Fibroblast of lung (primary cell): ENCODE results near the gene VAMP2. TPM values are rescaled to one million over a fixed set of nuclear protein-coding genes. Genes with fewer than 3 reads are reported as not detected.

Experiments used
- DNase-seq, 2 donors: peaks; one replicate each; pipeline versions ENCODE4 v3.0.0 to v3.0.0-alpha.2; 2010; ENCODE audit warnings: low read depth in 2 of 2
- H2AFZ ChIP-seq: 2 replicates; pipeline ENCODE4 v1.5.1; 2012; ENCODE audit warnings: low read length, control low read depth, inconsistent platforms
- H3K27ac ChIP-seq: 2 replicates; pipeline ENCODE4 v1.5.1; 2011; ENCODE audit warnings: low read length, control low read depth; ENCODE audit not compliant: insufficient read depth
- H3K27me3 ChIP-seq: 2 replicates; pipeline ENCODE4 v1.5.1; 2011; ENCODE audit warnings: mild to moderate bottlenecking, low read length; ENCODE audit not compliant: control insufficient read depth, insufficient read depth
- H3K36me3 ChIP-seq: 2 replicates; pipeline ENCODE4 v1.5.1; 2011; ENCODE audit warnings: low read length; ENCODE audit not compliant: control insufficient read depth, insufficient read depth
- H3K4me1 ChIP-seq: 2 replicates; pipeline ENCODE4 v1.5.1; 2011; ENCODE audit warnings: low read length; ENCODE audit not compliant: control insufficient read depth, insufficient read depth; ENCODE audit errors: extremely low read depth
- H3K4me2 ChIP-seq: 2 replicates; pipeline ENCODE4 v1.5.1; 2011; ENCODE audit warnings: low read length, control low read depth; ENCODE audit not compliant: insufficient read depth; ENCODE audit errors: extremely low read depth
- H3K4me3 ChIP-seq, 4 experiments: fragments of 200-600 bp in 1 of 4; sonication (generic) in 1 of 4; replicated peaks in 1 of 4; 2 replicates each; pipeline ENCODE4 v1.5.1; 2011 to 2016; ENCODE audit warnings: low read length in 4 of 4, low read depth in 3 of 4, mild to moderate bottlenecking in 3 of 4, control low read depth in 2 of 4, inconsistent platforms in 1 of 4, mixed read lengths in 1 of 4; ENCODE audit not compliant: insufficient read depth in 1 of 4; ENCODE audit errors: control extremely low read depth in 1 of 4
- H3K79me2 ChIP-seq: 2 replicates; pipeline ENCODE4 v1.5.1; 2012; ENCODE audit warnings: mild to moderate bottlenecking, low read length, inconsistent platforms; ENCODE audit not compliant: control insufficient read depth, insufficient read depth
- H3K9ac ChIP-seq: 2 replicates; pipeline ENCODE4 v1.5.1; 2011; ENCODE audit warnings: mild to moderate bottlenecking, low read length, control low read depth; ENCODE audit not compliant: insufficient read depth
- H3K9me3 ChIP-seq: 2 replicates; pipeline ENCODE4 v1.5.1; 2012; ENCODE audit warnings: low read depth, low read length; ENCODE audit not compliant: control insufficient read depth, insufficient read depth
- H4K20me1 ChIP-seq: 2 replicates; pipeline ENCODE4 v1.5.1; 2011; ENCODE audit warnings: low read length; ENCODE audit not compliant: control insufficient read depth, insufficient read depth; ENCODE audit errors: extremely low read depth
- EZH2 ChIP-seq: IDR thresholded peaks from 2 replicates; pipeline ENCODE4 v1.5.1; 2012; ENCODE audit warnings: low read length, control low read depth, mild to moderate bottlenecking; ENCODE audit errors: missing control alignments
- polyA plus RNA-seq, 2 donors: library from polyadenylated mRNA; depleted of rRNA in 1 of 2; stranded (reverse) in 1 of 2; unstranded in 1 of 2; fragments of >200 nt; gene quantifications; 2 replicates each; pipeline ENCODE4 v1.2.1, GENCODE V29; 2011 to 2012; ENCODE audit warnings: missing spikeins in 1 of 2
- total RNA-seq: library from RNA; depleted of rRNA; stranded (reverse); fragments of >200 nt; gene quantifications from 2 replicates; pipeline ENCODE4 v1.2.1, GENCODE V29; 2014
- TF ChIP-seq, protein P1 (sequence below), 2 donors: IDR thresholded peaks in 1 of 2; conservative IDR thresholded peaks in 1 of 2; 1 replicate in 1 of 2; 2 replicates in 1 of 2; pipeline ENCODE4 v1.5.1; 2011 to 2012; ENCODE audit warnings: low read length in 2 of 2, control low read depth in 1 of 2, inconsistent platforms in 1 of 2, low read depth in 1 of 2, mild to moderate bottlenecking in 1 of 2

Gene VAMP2
- total and polyA plus RNA-seq, 2 donors (not counting 1 experiment from before 2014, with no cell fraction given) = 8.1 to 12.2 TPM

DNA sequence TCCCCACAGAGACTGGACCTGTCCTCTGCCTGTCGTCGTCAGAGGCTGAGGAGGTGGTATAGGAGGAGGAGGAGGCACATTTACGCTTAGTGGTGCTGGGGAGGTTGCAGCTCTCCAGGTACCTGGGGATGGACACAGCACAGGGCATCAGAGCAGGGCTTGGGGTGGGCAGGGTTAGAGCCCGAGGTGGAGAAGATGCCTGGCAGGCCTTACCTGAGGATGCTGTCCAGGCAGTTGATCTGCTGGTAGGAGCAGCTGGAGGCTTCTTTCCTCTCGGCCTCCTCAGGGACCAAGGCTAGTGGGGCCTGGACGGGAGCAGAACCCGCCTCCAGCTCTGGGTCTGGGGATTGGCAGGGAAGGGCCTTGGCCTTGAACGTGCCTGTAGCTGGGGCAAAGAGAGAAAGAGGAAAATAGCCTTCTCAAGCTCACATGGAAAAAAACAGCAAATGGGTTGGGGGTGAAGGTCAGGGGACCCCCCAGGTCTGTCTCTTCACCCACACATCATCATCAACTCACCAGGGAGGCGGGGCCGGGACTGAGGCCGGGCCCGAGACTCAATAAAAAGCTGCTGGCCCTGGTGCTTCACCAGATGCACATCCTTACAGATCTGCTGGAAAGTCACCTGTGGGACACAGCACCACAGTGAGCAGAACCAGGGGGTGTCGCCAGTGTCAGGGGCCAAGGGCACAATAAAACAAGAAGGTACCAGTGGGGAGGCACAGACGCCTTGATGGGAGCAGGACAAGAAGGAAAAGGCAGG lies 16.2 kb downstream of the VAMP2 start:
- no peak overlapping the region for H3K4me2 ChIP-seq
- H3K9ac ChIP-seq = no peak overlapping the region
- H3K27me3 ChIP-seq = no peaks in the 10 kb centered on the region
- DNase-seq = no peak
- TF ChIP-seq, protein P1, sequence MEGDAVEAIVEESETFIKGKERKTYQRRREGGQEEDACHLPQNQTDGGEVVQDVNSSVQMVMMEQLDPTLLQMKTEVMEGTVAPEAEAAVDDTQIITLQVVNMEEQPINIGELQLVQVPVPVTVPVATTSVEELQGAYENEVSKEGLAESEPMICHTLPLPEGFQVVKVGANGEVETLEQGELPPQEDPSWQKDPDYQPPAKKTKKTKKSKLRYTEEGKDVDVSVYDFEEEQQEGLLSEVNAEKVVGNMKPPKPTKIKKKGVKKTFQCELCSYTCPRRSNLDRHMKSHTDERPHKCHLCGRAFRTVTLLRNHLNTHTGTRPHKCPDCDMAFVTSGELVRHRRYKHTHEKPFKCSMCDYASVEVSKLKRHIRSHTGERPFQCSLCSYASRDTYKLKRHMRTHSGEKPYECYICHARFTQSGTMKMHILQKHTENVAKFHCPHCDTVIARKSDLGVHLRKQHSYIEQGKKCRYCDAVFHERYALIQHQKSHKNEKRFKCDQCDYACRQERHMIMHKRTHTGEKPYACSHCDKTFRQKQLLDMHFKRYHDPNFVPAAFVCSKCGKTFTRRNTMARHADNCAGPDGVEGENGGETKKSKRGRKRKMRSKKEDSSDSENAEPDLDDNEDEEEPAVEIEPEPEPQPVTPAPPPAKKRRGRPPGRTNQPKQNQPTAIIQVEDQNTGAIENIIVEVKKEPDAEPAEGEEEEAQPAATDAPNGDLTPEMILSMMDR (conservative IDR thresholded peaks at IDR 0.05 in 1 of 2, IDR thresholded peaks at IDR 0.05 in 1 of 2; ENCODE audit: low read depth in 1 of 2, low read length in 2 of 2) = no peak
- no peak for TF ChIP-seq EZH2
- H3K4me3 ChIP-seq = no peak overlapping the region
- peaks cover 3% of the 10 kb centered on the region for H3K4me1 ChIP-seq
- no peak overlapping the region for H3K27ac ChIP-seq
- no peaks in the 10 kb centered on the region for H4K20me1 ChIP-seq
- H3K36me3 ChIP-seq = peaks cover 38% of the 10 kb centered on the region
- H2AFZ ChIP-seq = no peak overlapping the region
- H3K9me3 ChIP-seq = no peaks in the 10 kb centered on the region
- H3K79me2 ChIP-seq = peaks cover 2% of the 10 kb centered on the region

DNA sequence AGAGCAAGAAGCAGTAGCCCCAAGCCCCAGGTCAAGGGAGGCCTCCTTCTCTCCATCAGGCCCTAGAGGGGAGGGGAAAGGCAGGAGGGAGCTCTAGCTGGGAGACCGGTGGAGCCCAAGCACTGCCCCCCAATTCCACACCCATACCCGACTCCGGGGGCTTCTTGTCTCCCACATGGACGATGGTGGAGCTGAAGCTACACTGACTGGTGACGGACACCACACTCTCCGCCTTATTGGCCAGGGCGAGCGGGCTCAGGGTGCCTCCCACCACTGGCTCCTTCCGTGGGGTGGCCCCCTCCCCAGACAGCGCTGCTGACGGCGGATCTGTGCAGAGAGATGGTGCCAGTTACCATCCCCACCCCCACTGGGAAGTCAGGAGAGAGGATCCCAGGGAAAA lies 16.9 kb downstream of the VAMP2 start:
- Histone ChIP-seq H3K9ac (no peak overlapping the region), H3K27ac (no peak overlapping the region), H4K20me1 (no peaks in the 10 kb centered on the region), H3K4me3 (no peak overlapping the region), H3K9me3 (no peaks in the 10 kb centered on the region), H3K4me2 (no peak overlapping the region), H3K4me1 (peaks cover 2% of the 10 kb centered on the region), H3K27me3 (no peaks in the 10 kb centered on the region), H2AFZ (no peak overlapping the region), H3K36me3 (peaks cover 41% of the 10 kb centered on the region), H3K79me2 (peaks cover 2% of the 10 kb centered on the region)
- TF ChIP-seq, protein P1 (conservative IDR thresholded peaks at IDR 0.05 in 1 of 2, IDR thresholded peaks at IDR 0.05 in 1 of 2; ENCODE audit: low read depth in 1 of 2, low read length in 2 of 2) = no peak
- no peak for TF ChIP-seq EZH2
- DNase-seq = no peak

DNA sequence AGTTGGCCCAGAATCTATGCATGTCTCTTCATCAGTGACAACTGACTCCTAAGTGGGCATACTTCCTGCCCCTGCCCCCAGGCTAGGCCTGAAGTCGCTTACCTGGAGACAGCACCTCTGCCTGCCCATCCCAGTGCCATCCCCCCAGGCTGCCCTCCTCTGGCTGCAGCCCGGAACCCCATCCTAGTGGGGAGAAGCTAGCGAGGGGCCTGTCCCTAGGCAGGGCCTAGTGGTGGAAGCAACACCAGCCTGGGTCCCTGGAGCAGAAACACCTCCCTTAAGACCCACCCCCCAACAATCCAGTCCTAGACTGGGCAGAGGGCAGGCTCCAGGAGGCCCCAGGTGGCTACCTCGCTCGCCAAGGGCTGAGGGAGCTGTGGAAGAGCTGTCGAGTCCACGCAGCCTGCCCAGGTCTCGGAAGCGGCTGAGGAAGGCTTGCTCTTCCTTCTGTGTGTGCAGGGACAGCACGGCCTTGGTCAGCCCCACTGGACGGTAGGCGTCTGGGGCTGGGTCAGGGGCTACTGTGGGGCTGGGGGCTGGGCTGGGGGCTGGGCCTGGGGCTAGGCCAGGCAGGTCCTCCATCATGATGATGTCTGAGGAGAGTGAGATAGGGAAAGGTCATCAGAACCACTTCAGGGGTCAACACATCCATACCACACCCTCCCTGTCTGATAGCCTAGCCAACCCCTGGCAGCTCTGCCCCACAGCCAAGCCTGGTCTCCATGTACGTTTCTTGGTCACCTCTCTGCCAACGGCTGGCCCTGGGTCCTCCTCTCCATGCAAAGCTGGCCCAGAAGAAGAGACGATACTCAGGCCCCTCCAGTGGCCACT lies 18.1 kb downstream of the VAMP2 start:
- H3K4me2 ChIP-seq = no peak overlapping the region
- TF ChIP-seq, protein P1 (conservative IDR thresholded peaks at IDR 0.05 in 1 of 2, IDR thresholded peaks at IDR 0.05 in 1 of 2; ENCODE audit: low read depth in 1 of 2, low read length in 2 of 2) = no peak
- no peak for TF ChIP-seq EZH2
- no peak overlapping the region for H3K4me3 ChIP-seq
- H4K20me1 ChIP-seq = no peaks in the 10 kb centered on the region
- no peak overlapping the region for H2AFZ ChIP-seq
- H3K79me2 ChIP-seq = no peaks in the 10 kb centered on the region
- H3K4me1 ChIP-seq = no peaks in the 10 kb centered on the region
- no peak overlapping the region for H3K9ac ChIP-seq
- H3K27ac ChIP-seq = no peak overlapping the region
- H3K9me3 ChIP-seq = no peaks in the 10 kb centered on the region
- H3K27me3 ChIP-seq = no peaks in the 10 kb centered on the region
- peaks cover 40% of the 10 kb centered on the region for H3K36me3 ChIP-seq
- no peak for DNase-seq
